Mucosa of descending colon (tissue), 3 donors: ENCODE measurements around the gene UBXN10. TPM values are rescaled to one million over a fixed set of nuclear protein-coding genes. Genes with fewer than 3 reads are reported as not detected.

ENCODE experiments used
- ATAC-seq: fragments of 200-7000 bp; cut with Tn5 transposase; one replicate; pipeline ENCODE4 v1.9.1; 2020; ENCODE audit warnings: mild to moderate bottlenecking, moderate library complexity
- DNase-seq, 3 donors: peaks; one replicate each; pipeline ENCODE4 v3.0.0-alpha.2; 2020
- H3K36me3 ChIP-seq: fragments of 200-600 bp; one replicate; pipeline ENCODE4 v1.8.0; 2021; ENCODE audit warnings: low read depth, mild to moderate bottlenecking
- H3K4me1 ChIP-seq: fragments of 200-600 bp; one replicate; pipeline ENCODE4 v1.8.0; 2021; ENCODE audit warnings: low read depth, mild to moderate bottlenecking
- H3K4me3 ChIP-seq: fragments of 200-600 bp; one replicate; pipeline ENCODE4 v1.8.0; 2021; ENCODE audit warnings: mild to moderate bottlenecking
- H3K9me3 ChIP-seq: fragments of 200-600 bp; one replicate; pipeline ENCODE4 v1.8.0; 2021; ENCODE audit warnings: mild to moderate bottlenecking
- CTCF ChIP-seq: fragments of 200-600 bp; IDR thresholded peaks from one replicate; pipeline ENCODE4 v1.8.0; 2022; ENCODE audit warnings: antibody characterized with exemption, mild to moderate bottlenecking
- intact Hi-C, 2 donors: fragments of 100-400 bp; cut with DNase I in 1 of 2; cut with micrococcal nuclease in 1 of 2; formaldehyde crosslinking; loops; one replicate each; pipeline versions ENCODE4 v1.11.0 to v1.11.1; 2022; cut with DNase I, micrococcal nuclease
- total RNA-seq, 3 donors: library from RNA; stranded (reverse); fragmentation: NEBNext Ultra II Directional in 2 of 3; extraction: Animal tissue kit (Norgen Biotek cat#: 25700) in 2 of 3; gene quantifications; one replicate each; pipeline versions ENCODE4 v1.2.1 to v1.2.4, GENCODE V29; 2021 to 2023
- donor health status: DM: no; HTN: no; CAD: no; lungs with moderate emphysema.
- donor health status: DM: no; HTN: no; CAD: no.
- donor health status: DM: no; HTN: yes; CAD: no.

The UBXN10 gene
- total RNA-seq, 3 donors from 2014 or later = 5.8 to 15.5 (median 5.8) TPM

GRCh38 chr1:20210736-20211460 lies 25.0 kb downstream of the UBXN10 start:
- Histone ChIP-seq H3K9me3 (no peaks in the 10 kb centered on the region), H3K4me1 (peaks cover 16% of the 10 kb centered on the region), H3K36me3 (no peaks in the 10 kb centered on the region), H3K4me3 (no peak overlapping the region)
- DNase-seq (no peak), ATAC-seq (peak; percentile 4)
- intact Hi-C loops = loop anchor here in 1 of 2 donors (5.0 kb wide), 1 partner anchor 281 kb away; no protein-coding TSS in a partner anchor
- TF ChIP-seq CTCF = no peak

GRCh38 chr1:20211511-20211931 lies 25.6 kb downstream of the UBXN10 start:
- Histone ChIP-seq H3K4me1 (peaks cover 16% of the 10 kb centered on the region), H3K36me3 (no peaks in the 10 kb centered on the region), H3K4me3 (no peak overlapping the region), H3K9me3 (no peaks in the 10 kb centered on the region)
- ATAC-seq (peak; percentile 87), DNase-seq (peak; percentile 48 to 84 (median 65))
- intact Hi-C loops = loop anchor here in 1 of 2 donors (5.0 kb wide), 1 partner anchor 281 kb away; no protein-coding TSS in a partner anchor
- TF ChIP-seq CTCF = no peak

GRCh38 chr1:20212085-20212684 lies 26.3 kb downstream of the UBXN10 start:
- Histone ChIP-seq H3K9me3 (no peaks in the 10 kb centered on the region), H3K4me3 (no peak overlapping the region), H3K4me1 (peaks cover 16% of the 10 kb centered on the region), H3K36me3 (no peaks in the 10 kb centered on the region)
- peak; percentile 13 for ATAC-seq
- intact Hi-C loops = loop anchor here (2.0 to 5.0 kb wide), 2 partner anchors 280 to 283 kb away; no protein-coding TSS in a partner anchor
- TF ChIP-seq CTCF = no peak
- DNase-seq = peak in 2 of 3 donors; percentile 40 to 45

- DNase-seq (peak; percentile 76 to 83 (median 80)), ATAC-seq (peak; percentile 79)
- intact Hi-C loops = loop anchor here (2.0 to 5.0 kb wide), 2 partner anchors 279 to 282 kb away; no protein-coding TSS in a partner anchor
- peak; percentile 66 for TF ChIP-seq CTCF
- Histone ChIP-seq H3K4me1 (peaks cover 16% of the 10 kb centered on the region), H3K4me3 (no peak overlapping the region), H3K9me3 (no peaks in the 10 kb centered on the region), H3K36me3 (no peaks in the 10 kb centered on the region)
Measured at GRCh38 chr1:20212685-20213331, 26.9 kb downstream of the UBXN10 start.

- ATAC-seq = no peak
- Histone ChIP-seq H3K4me3 (no peak overlapping the region), H3K9me3 (no peaks in the 10 kb centered on the region), H3K36me3 (no peaks in the 10 kb centered on the region), H3K4me1 (peaks cover 16% of the 10 kb centered on the region)
- no peak for DNase-seq
- intact Hi-C loops = no loop called here
- TF ChIP-seq CTCF = no peak
Measured at GRCh38 chr1:20215716-20216115, 29.8 kb downstream of the UBXN10 start.
